Thyroid gland (tissue), 4 donors: ENCODE results near the gene TENT5C.

ENCODE experiments used
- CTCF ChIP-seq, 6 experiments: fragments of 200-600 bp in 3 of 6; fragments of 450-650 bp in 3 of 6; sonication (generic) in 3 of 6; IDR thresholded peaks; one replicate each; pipeline ENCODE4 v1.5.1; 2016 to 2019; ENCODE audit warnings: antibody characterized with exemption in 6 of 6, mild to moderate bottlenecking in 2 of 6, inconsistent platforms in 1 of 6, moderate library complexity in 1 of 6
- POLR2A ChIP-seq, 2 donors: fragments of 450-650 bp; IDR thresholded peaks; one replicate each; pipeline ENCODE4 v1.6.1; 2017; ENCODE audit warnings: antibody characterized with exemption in 2 of 2, mild to moderate bottlenecking in 2 of 2, moderate library complexity in 1 of 2

- TF ChIP-seq CTCF (IDR thresholded peaks at IDR 0.05) (no peak), POLR2A (IDR thresholded peaks at IDR 0.05) (no peak)
These were observed 50.4 kb downstream of the TENT5C start for GRCh38 chr1:117656202-117656641.
